CD14-positive monocyte (primary cell): ENCODE measurements around the gene PGBD1. TPM values are rescaled to one million over a fixed set of nuclear protein-coding genes. Genes with fewer than 3 reads are reported as not detected.

Experiments
- DNase-seq, 3 donors: peaks; one replicate each; pipeline ENCODE4 v3.0.0-alpha.2; 2011 to 2022
- H2AFZ ChIP-seq: 2 replicates; pipeline ENCODE4 v1.6.0; 2012; ENCODE audit warnings: mild to moderate bottlenecking, low read depth, low read length, inconsistent platforms; ENCODE audit not compliant: insufficient read depth, poor library complexity, severe bottlenecking
- H3K27ac ChIP-seq, 2 donors: 1 replicate in 1 of 2; 2 replicates in 1 of 2; pipeline ENCODE4 v1.5.1; 2012 to 2013; ENCODE audit warnings: low read length in 2 of 2, control low read depth in 1 of 2, inconsistent platforms in 1 of 2, low read depth in 1 of 2, mild to moderate bottlenecking in 1 of 2
- H3K27me3 ChIP-seq, 2 donors: one replicate each; pipeline versions ENCODE4 v1.6.0 to v1.6.1; 2011 to 2013; ENCODE audit warnings: low read length in 2 of 2; ENCODE audit not compliant: control insufficient read depth in 2 of 2, insufficient read depth in 2 of 2
- H3K36me3 ChIP-seq, 2 donors: replicated peaks in 1 of 2; 1 replicate in 1 of 2; 2 replicates in 1 of 2; pipeline versions ENCODE4 v1.5.1 to v1.6.1; 2012 to 2013; ENCODE audit warnings: low read length in 2 of 2, control low read depth in 1 of 2, inconsistent platforms in 1 of 2, mild to moderate bottlenecking in 1 of 2; ENCODE audit not compliant: insufficient read depth in 2 of 2, control insufficient read depth in 1 of 2
- H3K4me1 ChIP-seq, 2 donors: 1 replicate in 1 of 2; 2 replicates in 1 of 2; pipeline versions ENCODE4 v1.5.1 to v1.6.1; 2012 to 2013; ENCODE audit warnings: low read length in 2 of 2, control low read depth in 1 of 2, inconsistent platforms in 1 of 2, mild to moderate bottlenecking in 1 of 2, moderate library complexity in 1 of 2; ENCODE audit not compliant: insufficient read depth in 2 of 2, control insufficient read depth in 1 of 2
- H3K4me2 ChIP-seq: replicated peaks from 2 replicates; pipeline ENCODE3; 2012; ENCODE audit warnings: low read length, moderate library complexity, mild to moderate bottlenecking; ENCODE audit not compliant: poor library complexity, severe bottlenecking; ENCODE audit errors: extremely low read depth
- H3K4me3 ChIP-seq, 3 experiments: fragments of 200-600 bp in 1 of 3; sonication (generic) in 1 of 3; replicated peaks in 1 of 3; 1 replicate in 2 of 3; 2 replicates in 1 of 3; pipeline ENCODE4 v1.5.1; 2011 to 2013; ENCODE audit warnings: low read length in 3 of 3, mild to moderate bottlenecking in 3 of 3, control low read depth in 2 of 3, low read depth in 2 of 3, inconsistent platforms in 1 of 3, moderate library complexity in 1 of 3
- H3K79me2 ChIP-seq: 2 replicates; pipeline ENCODE4 v1.6.0; 2012; ENCODE audit warnings: mild to moderate bottlenecking, control low read depth, inconsistent platforms, low read length, moderate library complexity; ENCODE audit not compliant: insufficient read depth
- H3K9ac ChIP-seq: 2 replicates; pipeline ENCODE4 v1.6.0; 2017; ENCODE audit warnings: low read length, mild to moderate bottlenecking; ENCODE audit not compliant: insufficient read depth, poor library complexity, severe bottlenecking
- H3K9me3 ChIP-seq, 2 donors: replicated peaks in 1 of 2; 1 replicate in 1 of 2; 2 replicates in 1 of 2; pipeline versions ENCODE4 v1.5.1 to v1.6.1; 2012 to 2013; ENCODE audit warnings: low read length in 2 of 2, control low read depth in 1 of 2; ENCODE audit not compliant: control insufficient read depth in 1 of 2, insufficient read depth in 1 of 2
- H4K20me1 ChIP-seq: 2 replicates; pipeline ENCODE4 v1.6.0; 2012; ENCODE audit warnings: mild to moderate bottlenecking, low read length, control low read depth, moderate library complexity; ENCODE audit not compliant: insufficient read depth
- H3K27ac Mint-ChIP-seq, 7 donors: one replicate each; pipeline ENCODE4 v1.8.0; 2020; ENCODE audit warnings: mild to moderate bottlenecking in 7 of 7, mixed read lengths in 7 of 7, moderate library complexity in 6 of 7, inconsistent platforms in 2 of 7
- H3K27me3 Mint-ChIP-seq, 3 donors: one replicate each; pipeline ENCODE4 v1.8.0; 2021 to 2022; ENCODE audit warnings: low read depth in 3 of 3, mild to moderate bottlenecking in 3 of 3, mixed read lengths in 3 of 3, moderate library complexity in 3 of 3, inconsistent platforms in 1 of 3
- H3K36me3 Mint-ChIP-seq, 2 donors: one replicate each; pipeline ENCODE4 v1.8.0; 2020; ENCODE audit warnings: mixed read lengths in 2 of 2, inconsistent platforms in 1 of 2, mild to moderate bottlenecking in 1 of 2
- H3K4me1 Mint-ChIP-seq: one replicate; pipeline ENCODE4 v1.8.0; 2020; ENCODE audit warnings: mild to moderate bottlenecking, mixed read lengths
- H3K4me3 Mint-ChIP-seq, 2 donors: one replicate each; pipeline ENCODE4 v1.8.0; 2020; ENCODE audit warnings: mild to moderate bottlenecking in 2 of 2, mixed read lengths in 2 of 2, moderate library complexity in 1 of 2
- H3K9me3 Mint-ChIP-seq, 7 donors: one replicate each; pipeline ENCODE4 v1.8.0; 2020 to 2022; ENCODE audit warnings: mixed read lengths in 7 of 7, mild to moderate bottlenecking in 6 of 7, moderate library complexity in 6 of 7, inconsistent platforms in 2 of 7
- CTCF ChIP-seq: fragments of 200-600 bp; IDR thresholded peaks from one replicate; pipeline ENCODE4 v1.8.0; 2022; ENCODE audit warnings: antibody characterized with exemption, mild to moderate bottlenecking
- WGBS: methylation state at CpG from one replicate; pipeline ENCODE4 v1.1.5; 2013; ENCODE audit warnings: missing lambda C conversion rate; ENCODE audit not compliant: insufficient coverage; 5-methylcytosine and 5-hydroxymethylcytosine counted together
- intact Hi-C, 2 donors: fragments of 100-400 bp; cut with micrococcal nuclease; formaldehyde crosslinking; loops; one replicate each; pipeline versions ENCODE4 v1.15.0 to v1.15.1; 2023
- polyA plus RNA-seq, 3 donors: library from polyadenylated mRNA; depleted of rRNA in 1 of 3; unstranded in 2 of 3; stranded (reverse) in 1 of 3; fragments of 300-500 nt in 2 of 3; fragments of >200 nt in 1 of 3; fragmentation: Illumina TruSeq in 2 of 3; gene quantifications; 1 replicate in 2 of 3; 2 replicates in 1 of 3; pipeline ENCODE4 v1.2.3, GENCODE V29; 2012 to 2021

The PGBD1 gene
- polyA plus RNA-seq, 3 donors, result 0.15 to 0.36 (median 0.17) TPM

- Histone ChIP-seq H3K4me2 (no peak overlapping the region), H3K36me3 (no peaks in the 10 kb centered on the region), H3K4me3 (no peak overlapping the region), H3K9ac (no peak overlapping the region), H3K27ac (no peak overlapping the region), H3K79me2 (no peaks in the 10 kb centered on the region), H3K4me1 (no peaks in the 10 kb centered on the region), H3K9me3 (peaks cover 0 to 8% of the 10 kb centered on the region in 2 donors), H3K27me3 (no peaks in the 10 kb centered on the region), H2AFZ (no peak overlapping the region), H4K20me1 (no peaks in the 10 kb centered on the region)
- Mint-ChIP-seq H3K4me3 (no peak overlapping the region), H3K27me3 (peaks cover 0 to 4% (median 3%) of the 10 kb centered on the region in 3 donors), H3K27ac (no peak overlapping the region), H3K36me3 (no peaks in the 10 kb centered on the region), H3K9me3 (peaks cover 5 to 22% (median 13%) of the 10 kb centered on the region in 7 donors), H3K4me1 (no peaks in the 10 kb centered on the region)
- no peak for DNase-seq
- intact Hi-C loops, result no loop called here
- TF ChIP-seq CTCF, result no peak
- no CpG with 5 or more reads among the region's 1 CpG for WGBS
Measured at GRCh38 chr6:28343898-28344677, 62.7 kb downstream of the PGBD1 start.

DNA sequence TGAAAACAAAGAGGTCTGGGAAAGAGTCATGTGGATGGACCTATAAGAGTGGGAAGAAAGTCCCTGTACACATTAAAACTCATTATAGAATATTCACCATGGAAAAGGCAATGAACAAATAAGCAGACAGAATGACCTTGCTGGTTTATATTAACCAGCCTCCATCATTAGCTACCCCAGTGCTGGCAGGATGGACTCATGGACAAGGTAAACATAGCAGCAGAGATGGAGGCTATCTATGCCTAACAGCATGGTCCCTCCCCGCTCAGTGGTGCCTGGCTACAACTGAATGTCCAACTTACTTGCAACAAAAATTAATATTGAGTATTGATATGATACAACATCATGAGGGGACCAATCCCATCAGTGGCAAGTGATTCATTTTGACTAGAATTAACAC is 63.8 kb downstream of the PGBD1 start:
- intact Hi-C loops, result no loop called here
- H3K4me3 Mint-ChIP-seq, result no peak overlapping the region
- Histone ChIP-seq H3K27me3 (no peaks in the 10 kb centered on the region), H3K27ac (no peak overlapping the region), H2AFZ (no peak overlapping the region), H3K4me2 (no peak overlapping the region), H3K9me3 (peaks cover 0 to 3% of the 10 kb centered on the region in 2 donors), H3K79me2 (peaks cover 7% of the 10 kb centered on the region), H4K20me1 (no peaks in the 10 kb centered on the region), H3K9ac (no peak overlapping the region), H3K4me3 (no peak overlapping the region), H3K36me3 (no peaks in the 10 kb centered on the region), H3K4me1 (peaks cover 3 to 8% of the 10 kb centered on the region in 2 donors)
- no peak for TF ChIP-seq CTCF
- no CpG with 5 or more reads among the region's 1 CpG for WGBS
- no peak overlapping the region for H3K27ac Mint-ChIP-seq
- DNase-seq, result no peak
- H3K36me3 Mint-ChIP-seq, result no peaks in the 10 kb centered on the region
- peaks cover 2 to 19% (median 10%) of the 10 kb centered on the region in 7 donors for H3K9me3 Mint-ChIP-seq
- H3K4me1 Mint-ChIP-seq, result peaks cover 4% of the 10 kb centered on the region
- H3K27me3 Mint-ChIP-seq, result peaks cover 3 to 4% (median 3%) of the 10 kb centered on the region in 3 donors
